Suprapubic skin (tissue), 4 donors: ENCODE data around the gene RASL12.

Source experiments
- EP300 ChIP-seq: sonication (generic); formaldehyde crosslinking; IDR thresholded peaks from one replicate; pipeline ENCODE4 v1.6.1; 2017; ENCODE audit warnings: antibody characterized with exemption
- POLR2A ChIP-seq, 2 donors: fragments of 450-650 bp; IDR thresholded peaks; one replicate each; pipeline ENCODE4 v1.6.1; 2017; ENCODE audit warnings: antibody characterized with exemption in 2 of 2, mild to moderate bottlenecking in 2 of 2, moderate library complexity in 2 of 2
- POLR2AphosphoS5 ChIP-seq, 3 donors: sonication (generic); formaldehyde crosslinking; IDR thresholded peaks; one replicate each; pipeline ENCODE4 v1.6.1; 2017; ENCODE audit warnings: antibody characterized with exemption in 3 of 3
- TF ChIP-seq, protein P1 (sequence below), 2 donors: fragments of 200-600 bp in 1 of 2; fragments of 450-650 bp in 1 of 2; sonication (generic) in 1 of 2; IDR thresholded peaks; one replicate each; pipeline ENCODE4 v1.5.1; 2016 to 2019; ENCODE audit warnings: antibody characterized with exemption in 2 of 2, mild to moderate bottlenecking in 1 of 2, moderate library complexity in 1 of 2

DNA sequence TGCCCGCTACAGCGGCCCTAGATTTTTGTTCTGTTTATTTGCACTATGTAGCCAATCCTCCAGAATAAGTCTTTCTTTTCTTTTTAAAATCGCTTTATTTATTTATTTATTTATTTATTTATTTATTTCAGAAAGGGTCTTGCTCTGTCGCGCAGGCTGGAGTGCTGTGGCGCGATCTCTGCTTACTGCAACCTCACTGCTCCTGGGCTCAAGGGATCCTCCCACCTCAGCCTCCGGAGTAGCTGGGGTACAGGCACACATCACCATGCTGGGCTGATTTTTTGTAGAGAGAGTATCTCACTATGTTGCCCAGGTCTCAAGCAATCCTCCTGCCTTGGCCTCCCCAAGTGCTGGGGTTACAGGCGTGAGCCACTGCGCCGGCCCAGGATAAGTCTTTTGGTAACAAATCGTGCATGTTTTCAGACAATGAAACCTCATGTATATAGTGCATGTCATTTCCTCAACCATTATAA is 38.0 kb downstream of the RASL12 start:
- TF ChIP-seq, protein P1, sequence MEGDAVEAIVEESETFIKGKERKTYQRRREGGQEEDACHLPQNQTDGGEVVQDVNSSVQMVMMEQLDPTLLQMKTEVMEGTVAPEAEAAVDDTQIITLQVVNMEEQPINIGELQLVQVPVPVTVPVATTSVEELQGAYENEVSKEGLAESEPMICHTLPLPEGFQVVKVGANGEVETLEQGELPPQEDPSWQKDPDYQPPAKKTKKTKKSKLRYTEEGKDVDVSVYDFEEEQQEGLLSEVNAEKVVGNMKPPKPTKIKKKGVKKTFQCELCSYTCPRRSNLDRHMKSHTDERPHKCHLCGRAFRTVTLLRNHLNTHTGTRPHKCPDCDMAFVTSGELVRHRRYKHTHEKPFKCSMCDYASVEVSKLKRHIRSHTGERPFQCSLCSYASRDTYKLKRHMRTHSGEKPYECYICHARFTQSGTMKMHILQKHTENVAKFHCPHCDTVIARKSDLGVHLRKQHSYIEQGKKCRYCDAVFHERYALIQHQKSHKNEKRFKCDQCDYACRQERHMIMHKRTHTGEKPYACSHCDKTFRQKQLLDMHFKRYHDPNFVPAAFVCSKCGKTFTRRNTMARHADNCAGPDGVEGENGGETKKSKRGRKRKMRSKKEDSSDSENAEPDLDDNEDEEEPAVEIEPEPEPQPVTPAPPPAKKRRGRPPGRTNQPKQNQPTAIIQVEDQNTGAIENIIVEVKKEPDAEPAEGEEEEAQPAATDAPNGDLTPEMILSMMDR (IDR thresholded peaks at IDR 0.05), result no peak
- TF ChIP-seq POLR2A (IDR thresholded peaks at IDR 0.05) (no peak), POLR2AphosphoS5 (IDR thresholded peaks at IDR 0.05) (no peak), EP300 (no peak)
